ENCODE results near the gene OLR1. TPM values are rescaled to one million over a fixed set of nuclear protein-coding genes. Genes with fewer than 3 reads are reported as not detected.
A peak's percentile ranks its signal among the peaks of the same experiment; 100 is the strongest.

Gene OLR1
- total RNA-seq, 1 donor from 2014 or later = 0.19 TPM

DNA sequence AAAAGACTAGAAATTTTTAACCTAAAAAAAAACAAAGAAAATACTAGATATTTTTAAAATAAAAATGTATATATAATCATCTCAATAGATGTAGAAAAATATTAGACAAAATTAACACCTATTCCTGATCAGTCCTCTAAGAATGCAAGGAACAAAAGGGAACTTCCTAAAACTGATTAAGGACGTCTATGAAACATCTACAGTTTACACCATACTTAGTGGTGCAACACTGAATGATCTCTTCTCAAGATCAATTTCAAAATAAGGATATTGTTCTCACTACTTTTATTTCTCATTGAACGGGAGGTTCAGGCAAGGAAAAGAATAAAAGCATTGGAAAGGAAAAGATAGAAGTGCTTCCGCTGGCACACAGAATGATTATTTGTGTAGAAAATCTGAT lies 16.0 kb downstream of the OLR1 start:
- TF ChIP-seq, protein P1, sequence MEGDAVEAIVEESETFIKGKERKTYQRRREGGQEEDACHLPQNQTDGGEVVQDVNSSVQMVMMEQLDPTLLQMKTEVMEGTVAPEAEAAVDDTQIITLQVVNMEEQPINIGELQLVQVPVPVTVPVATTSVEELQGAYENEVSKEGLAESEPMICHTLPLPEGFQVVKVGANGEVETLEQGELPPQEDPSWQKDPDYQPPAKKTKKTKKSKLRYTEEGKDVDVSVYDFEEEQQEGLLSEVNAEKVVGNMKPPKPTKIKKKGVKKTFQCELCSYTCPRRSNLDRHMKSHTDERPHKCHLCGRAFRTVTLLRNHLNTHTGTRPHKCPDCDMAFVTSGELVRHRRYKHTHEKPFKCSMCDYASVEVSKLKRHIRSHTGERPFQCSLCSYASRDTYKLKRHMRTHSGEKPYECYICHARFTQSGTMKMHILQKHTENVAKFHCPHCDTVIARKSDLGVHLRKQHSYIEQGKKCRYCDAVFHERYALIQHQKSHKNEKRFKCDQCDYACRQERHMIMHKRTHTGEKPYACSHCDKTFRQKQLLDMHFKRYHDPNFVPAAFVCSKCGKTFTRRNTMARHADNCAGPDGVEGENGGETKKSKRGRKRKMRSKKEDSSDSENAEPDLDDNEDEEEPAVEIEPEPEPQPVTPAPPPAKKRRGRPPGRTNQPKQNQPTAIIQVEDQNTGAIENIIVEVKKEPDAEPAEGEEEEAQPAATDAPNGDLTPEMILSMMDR (conservative IDR thresholded peaks at IDR 0.05) = no peak
- Mint-ChIP-seq H3K4me1 (ENCODE audit: unreplicated experiment) (peaks cover 9% of the 10 kb centered on the region), H3K36me3 (peaks cover 3% of the 10 kb centered on the region), H3K27me3 (peaks cover 3% of the 10 kb centered on the region), H3K9me3 (no peaks in the 10 kb centered on the region), H3K27ac (no peak overlapping the region), H3K4me3 (no peak overlapping the region)
- DNase-seq (ENCODE audit: extremely low spot score, unreplicated experiment) = no peak

DNA sequence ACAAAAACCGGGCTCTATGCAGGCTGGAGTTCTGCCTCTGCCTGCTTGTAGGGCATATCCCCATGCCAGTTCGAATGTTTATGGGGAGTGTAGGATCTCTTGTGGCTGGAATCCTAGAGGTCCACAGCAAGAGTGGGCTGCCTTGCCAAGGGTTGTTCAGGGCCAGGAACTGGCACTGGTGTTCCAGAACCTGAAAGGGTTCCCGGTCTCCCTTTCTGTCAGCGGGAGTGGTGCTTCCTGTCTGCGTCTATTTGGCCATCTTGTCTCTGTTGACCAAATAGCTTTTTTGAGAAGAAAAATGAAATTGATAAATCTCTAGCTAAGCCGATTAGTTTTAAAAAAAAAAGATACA lies 17.8 kb downstream of the OLR1 start:
- Mint-ChIP-seq H3K4me3 (peak overlapping the region; percentile 93), H3K36me3 (peaks cover 3% of the 10 kb centered on the region), H3K9me3 (no peaks in the 10 kb centered on the region), H3K27me3 (peaks cover 3% of the 10 kb centered on the region), H3K4me1 (ENCODE audit: unreplicated experiment) (peaks cover 9% of the 10 kb centered on the region), H3K27ac (peak overlapping the region; percentile 92)
- no peak for DNase-seq (ENCODE audit: extremely low spot score, unreplicated experiment)
- TF ChIP-seq, protein P1 (conservative IDR thresholded peaks at IDR 0.05) = no peak

- Mint-ChIP-seq H3K9me3 (no peaks in the 10 kb centered on the region), H3K4me1 (ENCODE audit: unreplicated experiment) (peaks cover 9% of the 10 kb centered on the region), H3K36me3 (peaks cover 3% of the 10 kb centered on the region), H3K4me3 (peak overlapping the region; percentile 93), H3K27me3 (peaks cover 3% of the 10 kb centered on the region), H3K27ac (peak overlapping the region; percentile 92)
- TF ChIP-seq, protein P1 (conservative IDR thresholded peaks at IDR 0.05) = peak; percentile 92
- peak; percentile 79 for DNase-seq (ENCODE audit: extremely low spot score, unreplicated experiment)
Measured at GRCh38 chr12:10153271-10154144, 18.4 kb downstream of the OLR1 start.

DNA sequence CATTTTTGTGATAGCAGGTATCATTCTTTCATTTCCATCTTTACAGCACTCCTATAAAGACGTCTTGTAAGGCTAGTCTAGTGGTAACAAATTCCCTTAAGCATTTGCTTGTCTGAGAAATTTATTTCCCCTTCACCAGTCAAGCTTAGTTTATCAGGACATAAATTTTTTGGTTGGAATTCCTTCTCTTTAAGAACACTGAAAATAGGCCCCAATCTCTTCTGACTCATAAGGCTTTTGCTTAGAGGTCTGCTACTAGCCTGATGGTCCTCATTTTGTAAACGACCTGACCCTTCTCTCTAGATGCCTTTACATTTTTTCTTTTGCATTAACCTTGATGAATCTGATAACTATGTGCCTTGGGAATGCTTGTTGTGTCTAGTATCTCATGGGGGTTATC lies 20.3 kb downstream of the OLR1 start:
- DNase-seq (ENCODE audit: extremely low spot score, unreplicated experiment) = no peak
- Mint-ChIP-seq H3K36me3 (peaks cover 3% of the 10 kb centered on the region), H3K9me3 (no peaks in the 10 kb centered on the region), H3K4me3 (no peak overlapping the region), H3K4me1 (ENCODE audit: unreplicated experiment) (peaks cover 9% of the 10 kb centered on the region), H3K27me3 (peaks cover 3% of the 10 kb centered on the region), H3K27ac (no peak overlapping the region)
- TF ChIP-seq, protein P1 (conservative IDR thresholded peaks at IDR 0.05) = no peak

GRCh38 chr12:10147714-10148403 lies 24.1 kb downstream of the OLR1 start:
- Mint-ChIP-seq H3K27ac (no peak overlapping the region), H3K27me3 (no peaks in the 10 kb centered on the region), H3K4me1 (ENCODE audit: unreplicated experiment) (peaks cover under 1% of the 10 kb centered on the region), H3K36me3 (peaks cover under 1% of the 10 kb centered on the region), H3K9me3 (no peaks in the 10 kb centered on the region), H3K4me3 (no peak overlapping the region)
- DNase-seq (ENCODE audit: extremely low spot score, unreplicated experiment) = no peak
- TF ChIP-seq, protein P1 (conservative IDR thresholded peaks at IDR 0.05) = no peak
